AG08396 (cell line): ENCODE data around the gene HS3ST1.

Experiments
- DNase-seq: peaks from one replicate; pipeline ENCODE4 v3.0.0; 2012; ENCODE audit warnings: low spot score, mixed read lengths

Gene HS3ST1

GRCh38 chr4:11428231-11428898 is at the start of gene HS3ST1:
Gene HS3ST1 (minus strand): TSS chr4:11428894. CDS start chr4:11400005, 28,889 bp downstream.
- DNase-seq, result no peak

- no peak for DNase-seq
Measured at GRCh38 chr4:11475871-11476270, 47.2 kb upstream of the HS3ST1 start.

- DNase-seq, result no peak
Measured at GRCh38 chr4:11474146-11474545, 45.5 kb upstream of the HS3ST1 start.

GRCh38 chr4:11472535-11472934 is 43.8 kb upstream of the HS3ST1 start:
- no peak for DNase-seq

GRCh38 chr4:11471618-11472017 is 42.9 kb upstream of the HS3ST1 start:
- DNase-seq, result no peak

- no peak for DNase-seq
Measured at GRCh38 chr4:11471046-11471441, 42.4 kb upstream of the HS3ST1 start.

- DNase-seq, result no peak
Measured at GRCh38 chr4:11470438-11471045, 41.8 kb upstream of the HS3ST1 start.

GRCh38 chr4:11469650-11470437 is 41.1 kb upstream of the HS3ST1 start:
- DNase-seq, result no peak

- no peak for DNase-seq
Measured at GRCh38 chr4:11468901-11469300, 40.2 kb upstream of the HS3ST1 start.

GRCh38 chr4:11467931-11468330 is 39.2 kb upstream of the HS3ST1 start:
- no peak for DNase-seq

GRCh38 chr4:11463707-11464106 is 35.0 kb upstream of the HS3ST1 start:
- DNase-seq, result no peak

- DNase-seq, result no peak
Measured at GRCh38 chr4:11456401-11456800, 27.7 kb upstream of the HS3ST1 start.

GRCh38 chr4:11455201-11455835 is 26.6 kb upstream of the HS3ST1 start:
- DNase-seq, result no peak

GRCh38 chr4:11451716-11452115 is 23.0 kb upstream of the HS3ST1 start:
- no peak for DNase-seq

GRCh38 chr4:11446155-11446811 is 17.6 kb upstream of the HS3ST1 start:
- no peak for DNase-seq

GRCh38 chr4:11441194-11441556 is 12.5 kb upstream of the HS3ST1 start:
- DNase-seq, result no peak

GRCh38 chr4:11440481-11441193 is 11.9 kb upstream of the HS3ST1 start:
- DNase-seq, result no peak

GRCh38 chr4:11439836-11440235 is 11.1 kb upstream of the HS3ST1 start:
- DNase-seq, result no peak

- no peak for DNase-seq
Measured at GRCh38 chr4:11438647-11439046, 10.0 kb upstream of the HS3ST1 start.

- DNase-seq, result no peak
Measured at GRCh38 chr4:11436673-11437072, 8.0 kb upstream of the HS3ST1 start.

GRCh38 chr4:11436084-11436483 is 7.4 kb upstream of the HS3ST1 start:
- no peak for DNase-seq

- DNase-seq, result no peak
Measured at GRCh38 chr4:11435557-11435956, 6.9 kb upstream of the HS3ST1 start.
